ENCODE data around the gene CDC14B.

The CDC14B gene

DNA sequence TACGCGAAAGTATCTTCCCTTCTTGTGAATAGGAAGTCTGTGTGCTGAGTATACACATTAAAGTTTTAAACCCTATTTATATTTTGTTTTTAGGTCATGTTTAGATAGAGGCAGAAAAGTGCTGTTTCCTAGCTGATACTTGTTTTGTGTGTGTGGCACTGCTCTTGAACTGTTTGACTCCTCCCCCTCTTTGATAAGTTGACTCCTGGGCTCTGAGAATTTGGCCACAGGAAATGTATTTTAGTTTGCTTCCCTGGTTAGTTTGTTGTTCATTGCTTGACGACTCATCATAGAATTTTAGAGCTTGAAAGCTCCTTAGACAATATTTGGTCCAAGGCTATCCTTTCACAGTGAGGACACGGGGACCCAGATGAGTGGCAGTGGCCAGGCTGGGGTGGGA lies 2.0 kb upstream of the CDC14B start:
- H3K4me3 ChIP-seq (ENCODE audit: low read depth, low read length), result no peak overlapping the region
- TF ChIP-seq, protein P1, sequence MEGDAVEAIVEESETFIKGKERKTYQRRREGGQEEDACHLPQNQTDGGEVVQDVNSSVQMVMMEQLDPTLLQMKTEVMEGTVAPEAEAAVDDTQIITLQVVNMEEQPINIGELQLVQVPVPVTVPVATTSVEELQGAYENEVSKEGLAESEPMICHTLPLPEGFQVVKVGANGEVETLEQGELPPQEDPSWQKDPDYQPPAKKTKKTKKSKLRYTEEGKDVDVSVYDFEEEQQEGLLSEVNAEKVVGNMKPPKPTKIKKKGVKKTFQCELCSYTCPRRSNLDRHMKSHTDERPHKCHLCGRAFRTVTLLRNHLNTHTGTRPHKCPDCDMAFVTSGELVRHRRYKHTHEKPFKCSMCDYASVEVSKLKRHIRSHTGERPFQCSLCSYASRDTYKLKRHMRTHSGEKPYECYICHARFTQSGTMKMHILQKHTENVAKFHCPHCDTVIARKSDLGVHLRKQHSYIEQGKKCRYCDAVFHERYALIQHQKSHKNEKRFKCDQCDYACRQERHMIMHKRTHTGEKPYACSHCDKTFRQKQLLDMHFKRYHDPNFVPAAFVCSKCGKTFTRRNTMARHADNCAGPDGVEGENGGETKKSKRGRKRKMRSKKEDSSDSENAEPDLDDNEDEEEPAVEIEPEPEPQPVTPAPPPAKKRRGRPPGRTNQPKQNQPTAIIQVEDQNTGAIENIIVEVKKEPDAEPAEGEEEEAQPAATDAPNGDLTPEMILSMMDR (IDR thresholded peaks at IDR 0.05; ENCODE audit: borderline replicate concordance, insufficient read depth, low read depth, low read length), result no peak

DNA sequence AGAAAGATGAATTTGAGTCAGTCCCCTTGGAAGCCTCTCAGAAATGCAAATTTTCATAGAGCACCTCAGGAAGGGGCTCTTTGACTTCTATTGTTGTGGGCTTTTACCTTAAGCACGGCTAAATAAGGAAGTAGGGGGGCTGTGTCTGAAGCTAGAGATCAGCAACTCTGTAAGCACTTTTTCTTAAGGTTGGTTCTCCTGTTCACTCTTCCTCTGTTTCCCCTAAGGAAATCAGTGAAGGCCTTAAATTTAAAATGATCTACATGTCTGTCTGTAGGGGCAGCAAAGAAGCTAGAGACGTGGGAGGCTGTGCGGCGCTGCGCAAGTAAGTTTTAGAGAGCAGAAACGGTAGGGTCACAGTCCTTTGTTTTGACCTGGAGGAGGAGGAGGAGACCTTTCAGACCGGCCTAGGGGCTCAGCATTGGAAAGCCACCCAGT lies 1.2 kb upstream of the CDC14B start:
- TF ChIP-seq, protein P1 (IDR thresholded peaks at IDR 0.05; ENCODE audit: borderline replicate concordance, insufficient read depth, low read depth, low read length), result no peak
- H3K4me3 ChIP-seq (ENCODE audit: low read depth, low read length), result no peak overlapping the region

DNA sequence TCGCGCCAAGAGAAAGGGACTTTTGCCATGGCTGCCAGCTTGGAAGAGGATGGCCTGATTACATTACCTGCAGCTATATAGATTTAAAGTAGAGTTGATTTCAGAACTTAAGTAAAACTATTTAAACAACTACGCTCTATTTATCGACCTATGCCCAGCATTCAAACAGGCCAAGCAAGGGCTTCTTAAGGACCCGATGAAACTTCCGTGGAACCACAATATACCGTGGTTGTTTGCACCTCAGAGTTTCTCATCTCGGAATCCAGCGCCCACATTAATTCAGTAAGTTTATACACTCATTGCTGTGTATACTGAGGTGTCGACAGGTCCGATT lies 505 bp upstream of the CDC14B start:
- no peak overlapping the region for H3K4me3 ChIP-seq (ENCODE audit: low read depth, low read length)
- TF ChIP-seq, protein P1 (IDR thresholded peaks at IDR 0.05; ENCODE audit: borderline replicate concordance, insufficient read depth, low read depth, low read length), result no peak

DNA sequence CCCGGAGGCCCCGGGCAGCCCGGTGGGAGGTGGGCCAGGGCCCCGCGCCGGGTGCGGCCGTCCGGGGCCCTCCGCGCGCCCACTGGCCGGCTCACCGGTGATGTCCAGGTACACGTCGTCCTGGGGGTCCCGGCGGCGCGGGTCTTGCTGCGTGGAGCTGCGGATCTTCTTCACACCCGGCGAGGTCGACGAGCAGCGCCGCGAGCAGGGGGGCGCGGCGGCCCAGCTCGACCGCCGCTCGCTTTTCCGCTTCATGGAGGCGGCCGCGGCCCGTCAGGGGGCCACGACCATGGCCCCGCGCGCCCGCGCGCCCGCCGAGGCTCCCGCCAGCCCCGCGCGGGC lies 548 bp downstream of the CDC14B start:
- H3K4me3 ChIP-seq (ENCODE audit: low read depth, low read length), result no peak overlapping the region
- TF ChIP-seq, protein P1 (IDR thresholded peaks at IDR 0.05; ENCODE audit: borderline replicate concordance, insufficient read depth, low read depth, low read length), result no peak

DNA sequence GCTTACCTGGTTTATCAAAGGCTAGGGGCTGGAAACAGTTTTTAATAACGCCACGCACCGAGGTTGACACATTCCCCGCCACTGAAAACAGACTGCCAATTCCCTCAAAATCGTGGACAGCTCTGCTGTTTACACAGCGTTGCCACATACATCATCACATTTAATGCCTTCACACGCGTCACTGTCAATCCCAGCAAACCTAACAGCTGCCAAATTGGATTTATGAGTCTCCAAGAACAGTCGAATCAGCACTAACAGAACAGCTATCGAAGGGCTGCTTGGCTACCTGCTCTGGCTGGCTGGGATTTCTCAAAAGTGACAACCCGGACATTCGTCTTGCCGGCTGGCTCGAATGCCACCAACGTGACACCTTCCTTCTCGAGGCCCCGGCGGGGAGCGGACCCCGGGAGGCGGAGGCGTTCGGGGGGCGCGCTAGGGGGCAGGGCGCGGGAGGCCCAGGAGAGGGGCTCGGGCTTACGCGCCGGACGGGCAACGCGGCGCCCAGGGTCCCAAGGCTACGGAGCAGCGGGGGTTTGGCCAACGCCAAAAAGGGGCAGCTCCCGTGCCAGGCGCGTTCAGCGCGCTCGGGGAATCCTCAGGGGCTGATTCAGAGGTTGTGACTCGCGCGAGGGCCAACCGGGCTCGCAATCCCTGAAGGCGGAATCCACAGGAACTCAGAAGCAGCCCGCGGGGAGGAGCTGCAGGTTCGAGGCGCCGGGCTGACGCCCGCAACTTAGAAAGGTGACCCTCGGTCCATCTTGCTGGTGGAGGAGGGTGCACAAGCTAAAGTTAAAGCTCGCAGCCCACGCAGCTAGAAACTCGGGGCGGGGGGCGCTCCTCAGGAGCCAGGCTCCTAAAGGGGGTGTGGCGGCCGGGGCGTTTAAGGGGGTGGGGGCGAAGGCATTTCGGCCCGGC lies 1.2 kb downstream of the CDC14B start:
- no peak overlapping the region for H3K4me3 ChIP-seq (ENCODE audit: low read depth, low read length)
- TF ChIP-seq, protein P1 (IDR thresholded peaks at IDR 0.05; ENCODE audit: borderline replicate concordance, insufficient read depth, low read depth, low read length), result no peak

DNA sequence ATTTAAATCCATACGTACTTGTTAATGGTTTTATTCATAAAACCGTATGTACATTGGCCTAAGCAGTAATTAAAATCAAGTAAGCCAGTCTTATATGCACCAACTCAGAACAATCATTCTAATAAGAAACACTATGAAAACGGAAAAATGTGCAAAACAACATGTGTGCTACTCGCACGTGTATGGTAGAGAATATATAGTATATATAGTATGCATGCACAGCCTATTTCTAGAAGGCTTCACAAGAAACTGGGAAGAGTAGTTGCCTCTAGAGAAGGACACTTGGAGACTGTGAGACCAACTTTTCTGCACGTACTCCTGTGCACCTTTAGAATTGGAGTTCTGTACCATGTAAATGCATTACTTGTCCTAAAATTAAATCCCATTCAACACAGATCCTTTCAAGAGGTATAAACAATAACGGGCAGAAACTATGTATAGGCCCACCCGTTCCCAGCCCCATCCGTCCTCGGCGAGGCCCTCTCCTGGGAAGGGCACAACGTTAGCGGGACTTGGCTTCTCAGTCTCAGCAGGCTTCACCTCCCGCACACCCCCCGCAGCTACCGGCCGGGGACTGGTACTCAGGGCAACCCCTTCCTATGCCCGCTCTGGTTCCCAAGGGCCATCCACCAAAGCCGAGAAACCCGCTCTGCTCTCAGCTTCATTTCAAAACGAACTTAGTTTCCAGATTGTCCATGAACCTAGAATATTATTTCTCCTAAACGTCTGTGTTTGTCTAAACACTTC lies 2.0 kb downstream of the CDC14B start:
- TF ChIP-seq, protein P1 (IDR thresholded peaks at IDR 0.05; ENCODE audit: borderline replicate concordance, insufficient read depth, low read depth, low read length), result no peak
- no peak overlapping the region for H3K4me3 ChIP-seq (ENCODE audit: low read depth, low read length)
